ENCODE measurements around the gene MCTP1.

Gene MCTP1

DNA sequence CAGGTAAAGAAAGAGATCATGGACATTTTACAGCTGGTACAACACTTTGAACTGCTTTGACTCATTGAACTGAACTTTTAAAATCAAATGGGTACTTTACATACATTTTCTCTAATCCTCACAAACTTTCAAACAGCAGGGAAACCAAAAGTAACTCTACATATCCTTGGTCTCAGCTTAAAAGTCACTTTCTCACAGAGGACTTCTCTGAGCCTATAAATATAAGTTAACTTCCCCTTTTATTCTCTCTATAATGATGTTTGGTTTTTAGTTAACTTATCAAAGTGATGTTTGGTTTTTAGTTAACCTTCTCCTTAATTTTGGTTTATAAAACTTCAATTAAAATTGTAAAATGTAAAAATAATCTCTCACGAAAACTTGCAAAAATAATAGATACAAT, 209.8 kb downstream of the MCTP1 start:
- no peak for DNase-seq (ENCODE audit: low read depth)

GRCh38 chr5:95072281-95072680, 212.6 kb downstream of the MCTP1 start:
- DNase-seq (ENCODE audit: low read depth): no peak

GRCh38 chr5:95070866-95071265, 214.0 kb downstream of the MCTP1 start:
- DNase-seq (ENCODE audit: low read depth): no peak

DNA sequence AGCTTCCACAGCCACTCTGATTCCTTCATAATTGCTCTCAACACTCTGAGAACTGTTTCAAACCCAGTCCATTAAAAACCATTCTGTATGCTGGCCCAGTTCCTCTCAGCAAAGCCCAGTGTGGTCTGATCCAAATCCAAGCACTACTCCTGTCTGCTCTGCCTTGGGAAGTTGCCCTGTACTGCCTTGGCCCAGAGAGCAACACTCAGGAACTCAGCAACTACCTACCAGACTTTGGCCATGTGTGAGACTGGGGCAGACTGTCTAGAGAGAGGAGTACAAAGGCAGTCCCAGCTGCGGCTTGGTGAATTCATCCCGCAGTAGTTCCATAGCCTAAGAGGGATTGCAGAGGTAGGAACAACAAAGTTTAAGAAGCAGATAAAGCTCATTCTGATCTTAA, 214.4 kb downstream of the MCTP1 start:
- DNase-seq (ENCODE audit: low read depth): no peak

DNA sequence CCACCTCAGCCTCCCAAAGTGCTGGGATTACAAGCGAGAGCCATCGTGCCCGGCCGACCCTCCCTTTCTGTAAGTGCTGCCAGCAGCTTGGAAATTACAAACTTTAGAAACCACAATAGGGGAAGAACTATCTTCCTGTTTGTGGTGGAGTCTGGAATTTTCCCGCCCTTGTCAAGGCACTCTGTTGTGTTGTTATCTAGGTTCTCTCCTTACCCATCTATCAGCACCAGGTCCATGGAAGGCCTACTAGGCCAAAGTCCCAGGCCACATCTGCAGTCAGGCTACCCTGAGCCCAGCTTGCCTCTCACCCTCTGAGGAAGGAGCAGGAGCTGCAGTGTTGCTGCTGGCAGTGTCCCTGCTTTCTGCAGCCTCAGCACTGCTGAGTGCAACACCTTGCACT, 214.9 kb downstream of the MCTP1 start:
- DNase-seq (ENCODE audit: low read depth): no peak

DNA sequence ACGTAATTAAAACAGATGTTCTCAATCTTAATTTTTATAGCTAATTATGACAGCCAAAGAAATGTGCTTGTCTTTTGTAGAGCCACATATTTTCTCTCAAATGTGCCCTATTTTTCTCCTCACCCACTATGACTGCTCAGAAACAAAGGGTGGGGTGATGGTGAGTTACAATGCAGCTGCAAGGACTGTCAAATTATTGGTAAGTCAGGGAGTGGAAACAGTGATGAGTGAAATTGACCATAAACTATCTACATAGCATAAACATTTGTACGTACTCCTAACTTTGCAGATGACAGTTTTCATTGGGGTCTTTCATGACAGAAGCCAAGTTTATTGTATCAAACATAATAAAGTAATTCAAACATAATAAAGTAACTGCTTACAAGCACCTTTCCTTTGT, 215.9 kb downstream of the MCTP1 start:
- no peak for DNase-seq (ENCODE audit: low read depth)

DNA sequence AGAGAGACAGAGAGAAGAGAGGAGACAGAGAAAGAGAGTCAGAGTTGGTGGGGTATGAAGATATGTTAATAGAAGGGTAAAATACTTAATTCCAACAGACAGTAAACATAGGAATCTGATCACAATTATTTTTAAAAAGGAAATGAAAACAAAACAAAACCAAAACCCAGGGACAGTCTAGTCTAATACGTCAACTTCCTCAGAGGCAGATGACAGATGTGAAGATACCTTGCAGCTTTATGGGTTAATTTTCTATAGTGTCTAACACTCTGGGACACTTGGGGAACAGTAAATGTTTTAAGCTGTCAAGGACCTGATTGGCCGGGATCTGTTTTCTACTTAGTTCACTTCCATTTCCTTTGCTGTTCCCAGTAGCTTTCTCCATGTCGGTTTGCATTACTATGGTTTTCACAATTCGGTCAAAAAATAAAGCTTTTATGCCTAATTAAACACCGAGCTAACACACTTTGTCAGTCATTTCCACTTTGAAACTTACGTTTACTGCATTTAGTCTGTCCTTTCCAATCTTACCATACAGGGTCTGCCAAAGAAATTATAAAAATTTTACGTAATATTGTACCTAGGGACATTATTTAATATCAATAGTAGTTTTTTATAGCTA, 216.5 kb downstream of the MCTP1 start:
- no peak for DNase-seq (ENCODE audit: low read depth)

- no peak for DNase-seq (ENCODE audit: low read depth)
Observed at GRCh38 chr5:95066048-95066447, 218.8 kb downstream of the MCTP1 start.

DNA sequence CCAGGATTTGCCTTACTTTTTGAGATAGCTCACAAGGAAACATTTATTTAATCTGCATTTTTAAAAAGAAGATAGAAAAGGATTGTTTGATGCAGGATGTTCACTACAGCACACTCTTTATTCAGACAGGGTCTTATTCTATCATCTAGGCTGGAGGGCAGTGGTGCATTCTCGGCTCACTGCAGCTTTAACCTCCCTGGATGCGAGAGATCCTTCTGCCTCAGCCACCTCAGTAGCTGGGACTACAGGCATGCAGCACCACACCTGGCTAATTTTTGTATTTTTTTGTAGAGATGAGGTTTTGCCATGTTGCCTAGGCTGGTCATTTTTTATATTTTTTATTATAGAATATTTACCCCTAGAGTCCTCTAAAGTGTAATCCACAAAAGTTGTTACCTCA, 221.4 kb downstream of the MCTP1 start:
- DNase-seq (ENCODE audit: low read depth): no peak

- no peak for DNase-seq (ENCODE audit: low read depth)
Observed at GRCh38 chr5:95060098-95060497, 224.8 kb downstream of the MCTP1 start.

GRCh38 chr5:95059636-95060035, 225.3 kb downstream of the MCTP1 start:
- no peak for DNase-seq (ENCODE audit: low read depth)

DNA sequence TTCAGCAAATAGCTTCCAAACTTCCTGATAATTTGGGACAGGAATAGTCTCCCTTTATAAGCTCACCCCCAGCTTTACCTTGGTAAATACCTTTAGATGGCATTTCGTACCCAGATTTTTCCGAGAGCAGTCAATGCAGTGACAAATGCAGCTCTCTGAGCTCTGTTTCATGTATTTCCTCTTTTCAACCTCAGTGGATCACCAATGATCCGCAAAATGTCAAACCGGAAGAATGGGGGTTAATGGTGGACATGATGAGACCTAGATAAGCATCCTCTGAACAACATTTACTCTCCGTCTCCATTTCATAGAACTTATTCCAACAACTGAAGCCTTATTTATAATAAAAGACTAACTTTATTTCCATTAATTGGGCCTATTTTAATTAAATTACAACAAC, 227.3 kb downstream of the MCTP1 start:
- DNase-seq (ENCODE audit: low read depth): no peak

GRCh38 chr5:95053253-95053652, 231.6 kb downstream of the MCTP1 start:
- no peak for DNase-seq (ENCODE audit: low read depth)

DNA sequence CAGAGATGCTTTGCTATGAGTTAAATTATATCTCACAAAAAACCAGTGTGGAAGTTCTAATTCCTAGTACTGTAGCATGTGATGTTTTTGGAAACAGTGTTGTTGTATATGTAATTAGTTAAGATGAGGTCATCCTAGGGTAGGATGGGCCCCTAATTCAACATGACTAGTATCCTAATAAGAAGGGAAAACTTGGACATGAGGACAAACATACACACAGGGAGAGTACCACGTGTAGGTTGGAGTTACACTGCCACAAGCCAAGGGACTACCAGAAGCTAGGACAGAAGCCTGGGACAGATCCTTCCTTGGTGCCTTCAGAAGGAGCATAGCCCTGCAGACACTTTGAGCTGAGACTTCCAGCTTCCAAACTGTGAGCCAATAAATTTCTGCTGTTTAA, 234.2 kb downstream of the MCTP1 start:
- no peak for DNase-seq (ENCODE audit: low read depth)

DNA sequence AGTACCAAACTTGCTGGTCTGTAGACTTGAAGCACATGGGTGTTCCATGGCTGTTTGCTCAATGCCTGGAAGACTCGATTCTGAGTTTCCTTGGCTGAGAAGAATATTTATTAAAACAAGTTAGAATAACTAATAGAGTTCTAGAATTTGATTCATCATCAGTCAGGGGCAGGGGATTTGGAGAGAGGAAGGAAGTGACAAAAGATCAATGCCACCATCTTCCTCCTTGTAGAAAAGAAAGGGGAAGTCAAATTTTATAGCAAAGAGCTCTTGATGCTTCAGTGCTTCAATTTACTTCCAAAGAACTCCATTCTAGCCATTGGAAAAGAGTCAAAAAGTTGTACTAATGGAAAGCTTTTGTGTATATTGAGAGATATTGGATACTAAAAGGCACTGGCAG, 236.3 kb downstream of the MCTP1 start:
- DNase-seq (ENCODE audit: low read depth): no peak

DNA sequence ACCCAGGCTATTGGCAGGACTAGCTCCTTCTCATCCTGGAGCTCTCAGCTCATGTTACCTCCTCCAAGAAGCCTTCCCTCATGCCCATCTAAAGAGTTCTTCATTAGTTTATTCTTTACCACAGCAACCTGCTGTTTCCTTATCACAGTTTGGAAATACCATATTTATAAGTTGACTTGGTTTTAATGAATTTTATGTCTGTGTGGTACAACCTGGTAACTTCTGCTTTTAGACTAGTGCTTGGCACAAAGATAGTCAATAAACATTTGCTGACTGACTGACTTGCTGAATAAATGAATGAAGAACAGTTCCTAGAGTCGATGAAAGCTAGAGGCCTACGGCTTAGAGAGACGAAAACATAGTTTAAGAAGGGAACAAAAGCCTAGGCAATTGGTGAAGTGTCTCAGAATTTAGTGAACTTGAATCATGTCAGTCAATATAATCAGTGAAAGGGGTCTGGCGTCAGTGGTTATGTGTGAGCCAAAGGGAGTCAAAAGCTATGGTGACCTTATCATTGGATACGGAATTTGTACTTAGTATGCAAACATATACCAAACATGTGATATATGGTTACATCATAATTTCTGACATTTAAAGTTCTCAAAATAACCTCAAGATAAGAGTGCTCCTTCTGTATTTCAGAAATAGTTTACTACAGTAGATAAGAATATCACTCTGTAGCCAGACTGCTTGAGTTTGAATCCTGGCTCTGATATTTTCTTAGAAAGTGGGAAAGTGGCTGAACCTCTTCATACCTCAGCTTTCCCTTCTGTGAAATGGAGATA, 239.5 kb downstream of the MCTP1 start:
- DNase-seq (ENCODE audit: low read depth): no peak

DNA sequence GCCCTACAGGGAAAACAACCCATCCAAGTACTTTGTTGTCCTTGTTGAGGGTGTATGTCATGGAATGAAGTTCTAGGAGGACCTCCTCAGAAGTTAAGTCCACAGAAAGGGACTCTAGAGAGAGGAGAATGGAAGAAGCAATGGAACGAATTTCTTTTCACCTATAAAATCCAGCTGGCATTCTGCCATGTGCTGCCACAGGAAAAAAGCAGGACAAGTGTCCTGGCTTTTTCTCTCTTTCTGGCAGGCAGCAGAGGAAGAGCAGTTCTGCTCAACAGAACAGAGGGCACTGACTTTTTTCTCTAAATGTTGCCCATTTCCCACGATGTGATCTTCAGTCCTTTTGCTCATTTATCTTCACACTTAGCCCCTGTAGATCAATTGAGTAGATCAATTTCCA, 240.8 kb downstream of the MCTP1 start:
- no peak for DNase-seq (ENCODE audit: low read depth)

DNA sequence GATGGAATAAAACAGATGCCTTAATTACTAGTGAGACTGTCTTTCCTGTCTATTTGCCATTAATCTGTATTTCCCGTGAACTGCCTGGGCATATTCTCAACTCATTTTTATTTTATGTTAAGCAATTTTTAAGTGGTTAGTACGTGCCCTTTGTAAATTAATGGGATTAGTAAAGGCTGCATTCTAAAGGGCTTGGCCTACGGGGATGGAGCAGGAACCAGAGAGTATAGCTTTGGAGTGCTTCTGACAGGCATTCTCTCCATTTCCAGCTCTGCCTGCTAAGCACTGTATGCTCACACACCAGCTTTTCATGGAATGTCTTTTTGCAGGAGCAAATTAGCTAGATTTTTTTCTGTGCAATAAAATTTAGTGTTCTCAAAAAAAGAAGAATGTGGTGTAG, 241.2 kb downstream of the MCTP1 start:
- no peak for DNase-seq (ENCODE audit: low read depth)

DNA sequence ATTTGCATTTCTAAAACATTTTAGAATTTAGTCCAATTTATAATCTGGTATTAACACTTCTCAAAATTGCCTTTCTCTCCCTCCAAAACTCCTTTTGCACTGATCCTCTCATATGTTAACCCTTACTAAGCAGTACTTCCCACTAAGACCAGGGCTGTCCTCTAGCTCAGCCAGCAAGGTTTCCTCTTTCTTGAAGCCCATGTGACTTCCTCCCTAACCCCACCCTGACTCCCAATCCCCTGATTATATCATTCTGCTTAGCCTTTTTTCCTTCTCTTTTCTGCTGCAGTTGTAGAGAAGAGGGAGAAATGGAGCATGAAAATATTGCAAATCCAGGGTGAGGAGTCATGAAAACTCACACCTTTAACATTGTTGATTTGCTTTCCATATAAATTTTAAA, 241.7 kb downstream of the MCTP1 start:
- no peak for DNase-seq (ENCODE audit: low read depth)

DNA sequence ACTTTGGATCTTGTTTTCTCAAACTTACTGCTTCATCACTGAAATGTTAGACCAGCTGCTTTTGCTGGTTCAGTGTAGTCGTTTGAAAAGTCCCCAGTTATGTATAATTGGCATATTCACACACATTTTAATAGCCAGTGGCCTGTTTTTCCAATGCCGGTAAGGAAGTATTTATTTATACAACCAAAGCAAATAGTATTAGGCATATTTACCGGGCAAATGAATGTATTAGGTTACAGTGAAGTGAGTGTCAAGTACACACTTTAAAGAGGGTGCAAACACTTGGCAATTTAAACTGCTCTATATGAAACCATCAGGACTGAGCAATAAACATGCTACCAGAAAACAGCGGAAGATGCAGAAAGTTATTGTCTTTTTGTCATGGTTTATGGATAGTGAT, 242.9 kb downstream of the MCTP1 start:
- no peak for DNase-seq (ENCODE audit: low read depth)

- no peak for DNase-seq (ENCODE audit: low read depth)
Observed at GRCh38 chr5:95035891-95036685, 248.8 kb downstream of the MCTP1 start.

DNA sequence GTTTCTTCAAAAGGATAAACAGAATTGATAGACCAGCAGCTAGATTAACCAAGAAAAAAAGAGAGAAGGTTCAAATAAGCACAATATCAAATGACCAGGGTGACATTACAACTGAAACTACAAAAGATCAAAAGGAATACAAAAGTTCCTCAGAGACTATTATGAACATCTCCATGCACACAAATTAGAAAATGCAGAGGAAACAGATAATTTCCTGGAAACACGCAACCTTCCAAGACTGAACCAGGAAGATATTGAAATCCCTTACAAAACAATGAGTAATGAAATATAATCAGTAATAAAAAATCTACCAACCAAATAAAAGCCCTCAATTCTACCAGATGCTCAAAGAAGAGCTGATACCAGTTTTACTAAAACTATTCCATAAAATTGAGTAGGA, 252.1 kb downstream of the MCTP1 start:
- no peak for DNase-seq (ENCODE audit: low read depth)
